Panc1 (cell line): ENCODE results near the gene SETD1A.

Experiments used
- CTCF ChIP-seq: fragments of 450-650 bp; IDR thresholded peaks from 2 replicates; pipeline ENCODE4 v1.5.1; 2017; ENCODE audit warnings: mild to moderate bottlenecking
- POLR2AphosphoS5 ChIP-seq: IDR thresholded peaks from 2 replicates; pipeline ENCODE4 v1.6.1; 2012; ENCODE audit warnings: mild to moderate bottlenecking, low read depth, low read length, moderate library complexity
- REST ChIP-seq, 2 experiments: IDR thresholded peaks; 2 replicates each; pipeline ENCODE4 v1.6.1; 2011 to 2012; ENCODE audit warnings: low read depth in 2 of 2, control low read depth in 1 of 2, low read length in 1 of 2, mild to moderate bottlenecking in 1 of 2, moderate library complexity in 1 of 2; ENCODE audit not compliant: insufficient read depth in 1 of 2
- SIN3A ChIP-seq: IDR thresholded peaks from 2 replicates; pipeline ENCODE4 v1.6.1; 2012; ENCODE audit warnings: low read depth, mild to moderate bottlenecking, low read length, moderate library complexity, borderline replicate concordance; ENCODE audit not compliant: insufficient read depth

- TF ChIP-seq CTCF (no peak), POLR2AphosphoS5 (no peak; the same call in none of the 2 replicates), REST (IDR thresholded peaks at IDR 0.05; ENCODE audit: insufficient read depth in 1 of 2, low read depth in 2 of 2, low read length in 1 of 2) (no peak), SIN3A (no peak)
Measured at GRCh38 chr16:30950516-30951065, 7.0 kb upstream of the SETD1A start.
